Activated CD4-positive, alpha-beta T cell treated with anti-CD3 and anti-CD28 coated beads, Interleukin-2, amount 10 ng/mL, durations not matched to agents 7 days and 5 days (primary cell): ENCODE data around the gene IL12RB1. TPM values are rescaled to one million over a fixed set of nuclear protein-coding genes. Genes with fewer than 3 reads are reported as not detected.

Experiments used
- CTCF ChIA-PET: fragments of 350-600 bp; sonication (Branson Sonifier 250); formaldehyde crosslinking; loops from one replicate; lab custom pipeline; 2021; ENCODE audit warnings: antibody characterized with exemption; lab: Charles Lee
- POLR2A ChIA-PET: fragments of 350-600 bp; sonication (Branson Sonifier 250); formaldehyde crosslinking; loops from one replicate; lab custom pipeline; 2021; ENCODE audit warnings: antibody characterized with exemption; lab: Charles Lee
- DNase-seq: peaks from one replicate; pipeline ENCODE4 v3.0.0-alpha.2; 2020
- H3K27ac Mint-ChIP-seq: one replicate; pipeline ENCODE4 v1.8.0; 2021; ENCODE audit warnings: mild to moderate bottlenecking, moderate library complexity, mixed read lengths
- H3K27me3 Mint-ChIP-seq: one replicate; pipeline ENCODE4 v1.8.0; 2021; ENCODE audit warnings: mixed read lengths
- H3K36me3 Mint-ChIP-seq: one replicate; pipeline ENCODE4 v1.8.0; 2021; ENCODE audit warnings: low read depth, mixed read lengths
- H3K4me1 Mint-ChIP-seq: one replicate; pipeline ENCODE4 v1.8.0; 2021; ENCODE audit warnings: mixed read lengths
- H3K4me3 Mint-ChIP-seq: one replicate; pipeline ENCODE4 v1.8.0; 2021; ENCODE audit warnings: mild to moderate bottlenecking, moderate library complexity, mixed read lengths
- H3K9me3 Mint-ChIP-seq: one replicate; pipeline ENCODE4 v1.8.0; 2021; ENCODE audit warnings: mixed read lengths
- total RNA-seq, 2 experiments: library from RNA; stranded (reverse); gene quantifications; one replicate each; pipeline ENCODE4 v1.2.3, GENCODE V29; 2021

Gene IL12RB1
- total RNA-seq, 2 experiments from 2014 or later, result 81.8 to 86.8 TPM

DNA sequence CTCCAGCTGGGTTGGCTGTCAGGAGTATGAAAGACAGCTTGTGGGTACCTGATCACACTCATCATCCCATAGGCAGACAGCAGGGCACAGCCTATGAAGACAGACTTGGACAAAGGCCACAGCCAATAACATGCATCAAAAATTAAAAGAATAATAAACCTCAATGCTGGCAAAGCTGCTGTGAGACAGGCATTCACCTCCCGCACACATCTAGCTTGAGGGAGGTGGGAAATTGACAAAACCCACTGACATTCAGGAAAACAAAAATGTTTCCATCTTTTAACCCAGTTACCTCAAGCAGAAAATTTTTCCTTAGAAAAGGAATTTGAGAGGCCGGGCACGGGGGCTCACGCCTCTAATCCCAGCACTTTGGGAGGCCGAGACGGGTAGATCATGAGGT is 14.4 kb downstream of the IL12RB1 start:
- Mint-ChIP-seq H3K36me3 (peaks cover 55% of the 10 kb centered on the region), H3K4me3 (no peak overlapping the region), H3K27ac (no peak overlapping the region), H3K9me3 (no peaks in the 10 kb centered on the region), H3K27me3 (no peaks in the 10 kb centered on the region), H3K4me1 (peaks cover 16% of the 10 kb centered on the region)
- POLR2A ChIA-PET, result interaction anchor here (0.6 kb wide), 1 partner anchor 60 kb away, joined by 7 read pairs; no protein-coding TSS in a partner anchor
- DNase-seq, result no peak
- CTCF ChIA-PET, result interaction anchor here (0.6 to 1.1 kb wide), 4 partner anchors 12 to 207 kb away, joined by 3 to 6 read pairs (median 4); no protein-coding TSS in a partner anchor

DNA sequence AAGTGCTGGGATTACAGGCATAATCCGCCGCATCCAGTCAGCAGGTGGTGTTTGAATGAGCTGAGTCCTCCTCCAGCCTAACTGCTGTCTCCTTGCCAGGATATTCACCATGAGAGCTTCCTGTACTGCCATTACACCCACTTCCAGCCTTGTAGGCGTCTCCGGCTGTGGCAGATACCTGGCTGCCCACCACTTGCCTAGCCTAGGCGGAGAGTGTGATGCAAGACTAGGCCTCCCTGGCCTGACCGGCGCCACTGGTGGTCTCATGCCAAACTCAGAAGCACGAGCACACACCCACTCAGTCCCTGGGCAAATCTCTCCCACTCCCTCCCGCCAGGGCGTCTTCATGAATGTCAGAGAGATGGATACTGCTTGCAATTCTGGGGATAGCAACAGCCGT is 16.6 kb downstream of the IL12RB1 start:
- ChIA-PET POLR2A (no interaction called here), CTCF (interaction anchor here (0.6 kb wide), 1 partner anchor 44 kb away, joined by 3 read pairs; no protein-coding TSS in a partner anchor)
- H3K36me3 Mint-ChIP-seq, result peaks cover 47% of the 10 kb centered on the region
- H3K4me3 Mint-ChIP-seq, result no peak overlapping the region
- DNase-seq, result no peak
- no peaks in the 10 kb centered on the region for H3K27me3 Mint-ChIP-seq
- no peaks in the 10 kb centered on the region for H3K9me3 Mint-ChIP-seq
- H3K4me1 Mint-ChIP-seq, result peaks cover 16% of the 10 kb centered on the region
- H3K27ac Mint-ChIP-seq, result no peak overlapping the region

DNA sequence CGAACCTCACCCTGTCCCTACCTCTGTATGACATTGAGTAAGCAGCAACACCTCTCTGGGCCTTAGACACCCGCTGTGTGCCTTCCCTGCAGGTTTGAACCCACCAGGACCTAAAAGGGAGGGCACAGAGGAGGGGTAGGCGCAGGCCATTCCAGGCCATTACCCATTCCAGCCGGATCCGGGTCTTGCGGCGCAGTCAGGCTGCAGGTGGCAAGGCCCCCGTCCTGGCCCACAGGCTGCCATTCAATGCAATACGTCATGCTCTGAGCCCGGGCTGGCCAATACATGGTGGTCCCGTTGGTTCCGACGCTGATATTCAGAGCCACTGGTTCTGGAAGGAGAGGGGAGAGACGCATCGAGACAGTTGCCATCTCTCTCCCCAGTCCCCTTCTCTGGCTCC is 17.4 kb downstream of the IL12RB1 start:
- no peak overlapping the region for H3K4me3 Mint-ChIP-seq
- POLR2A ChIA-PET, result no interaction called here
- no peaks in the 10 kb centered on the region for H3K27me3 Mint-ChIP-seq
- H3K4me1 Mint-ChIP-seq, result peaks cover 15% of the 10 kb centered on the region
- no peak for DNase-seq
- peaks cover 51% of the 10 kb centered on the region for H3K36me3 Mint-ChIP-seq
- H3K27ac Mint-ChIP-seq, result peak overlapping the region; percentile 46
- no peaks in the 10 kb centered on the region for H3K9me3 Mint-ChIP-seq
- CTCF ChIA-PET, result no interaction called here

DNA sequence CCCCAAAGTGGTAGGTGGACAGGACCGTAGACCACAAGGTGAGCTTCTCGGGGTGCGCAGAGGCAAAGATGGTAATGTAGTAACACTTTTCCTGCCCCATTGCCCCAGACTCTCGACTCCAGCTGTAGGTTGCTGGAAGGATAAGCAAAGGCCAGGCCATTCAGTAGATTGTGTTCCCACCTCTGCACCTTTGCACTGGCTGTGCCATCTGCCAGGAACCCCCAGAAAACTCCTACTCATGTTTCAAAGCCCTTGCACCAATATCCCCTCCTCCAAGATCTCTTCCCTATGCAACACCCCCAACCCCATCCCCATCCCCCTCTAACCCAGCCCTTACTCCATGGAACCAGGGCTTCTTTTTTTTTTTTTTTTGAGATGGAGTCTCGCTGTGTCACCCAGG is 18.3 kb downstream of the IL12RB1 start:
- peaks cover 46% of the 10 kb centered on the region for H3K36me3 Mint-ChIP-seq
- POLR2A ChIA-PET, result no interaction called here
- H3K4me1 Mint-ChIP-seq, result peaks cover 5% of the 10 kb centered on the region
- CTCF ChIA-PET, result interaction anchor here (0.7 to 1.5 kb wide), 4 partner anchors 9 to 136 kb away, joined by 3 to 5 read pairs (median 4); partner anchors contain the start of genes CCDC124 and IL12RB1
- no peak overlapping the region for H3K4me3 Mint-ChIP-seq
- no peaks in the 10 kb centered on the region for H3K9me3 Mint-ChIP-seq
- DNase-seq, result no peak
- no peak overlapping the region for H3K27ac Mint-ChIP-seq
- no peaks in the 10 kb centered on the region for H3K27me3 Mint-ChIP-seq

DNA sequence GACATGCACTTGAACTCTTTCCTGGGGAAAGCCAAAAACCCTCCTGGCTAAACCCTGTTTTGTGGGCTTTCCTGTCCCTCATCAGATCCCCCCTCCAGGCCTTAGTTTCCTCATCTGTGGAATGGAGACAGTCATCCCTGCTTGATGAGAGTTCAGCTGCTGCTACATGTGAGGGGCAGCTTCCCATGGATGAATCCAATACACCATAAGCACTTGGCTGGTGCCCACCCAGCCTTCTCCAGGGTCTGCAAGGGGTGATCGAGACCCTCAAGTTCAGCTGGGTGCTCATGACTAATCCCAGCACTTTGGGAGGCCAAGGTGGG is 21.6 kb downstream of the IL12RB1 start:
- H3K36me3 Mint-ChIP-seq, result peaks cover 42% of the 10 kb centered on the region
- H3K27ac Mint-ChIP-seq, result no peak overlapping the region
- DNase-seq, result no peak
- ChIA-PET POLR2A (no interaction called here), CTCF (interaction anchor here (0.6 to 13.1 kb wide), 5 partner anchors 25 to 57 kb away, joined by 3 to 83 read pairs (median 4); partner anchors contain the start of gene ARRDC2)
- H3K4me1 Mint-ChIP-seq, result no peaks in the 10 kb centered on the region
- no peaks in the 10 kb centered on the region for H3K27me3 Mint-ChIP-seq
- H3K9me3 Mint-ChIP-seq, result no peaks in the 10 kb centered on the region
- no peak overlapping the region for H3K4me3 Mint-ChIP-seq

DNA sequence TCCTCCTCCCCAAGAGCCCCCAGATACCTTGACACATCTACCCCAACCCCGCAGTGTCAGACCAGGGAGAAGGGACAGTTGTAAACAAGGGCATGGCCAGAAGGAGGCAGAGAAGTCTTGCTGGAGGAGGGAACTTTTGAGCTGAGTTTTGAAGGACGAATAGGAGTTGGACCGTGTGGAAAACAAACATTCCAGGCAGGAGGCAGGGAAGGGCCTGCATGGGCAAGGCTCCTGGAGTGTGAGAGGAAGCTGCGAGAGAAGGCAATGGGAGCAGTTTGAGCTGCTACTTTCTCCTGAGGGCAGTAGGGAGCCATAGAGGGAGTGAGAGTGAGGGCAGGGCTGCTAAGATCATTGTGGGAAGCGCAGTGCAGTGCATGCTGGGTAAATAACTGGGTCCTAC is 23.3 kb downstream of the IL12RB1 start:
- H3K4me1 Mint-ChIP-seq, result peaks cover 4% of the 10 kb centered on the region

DNA sequence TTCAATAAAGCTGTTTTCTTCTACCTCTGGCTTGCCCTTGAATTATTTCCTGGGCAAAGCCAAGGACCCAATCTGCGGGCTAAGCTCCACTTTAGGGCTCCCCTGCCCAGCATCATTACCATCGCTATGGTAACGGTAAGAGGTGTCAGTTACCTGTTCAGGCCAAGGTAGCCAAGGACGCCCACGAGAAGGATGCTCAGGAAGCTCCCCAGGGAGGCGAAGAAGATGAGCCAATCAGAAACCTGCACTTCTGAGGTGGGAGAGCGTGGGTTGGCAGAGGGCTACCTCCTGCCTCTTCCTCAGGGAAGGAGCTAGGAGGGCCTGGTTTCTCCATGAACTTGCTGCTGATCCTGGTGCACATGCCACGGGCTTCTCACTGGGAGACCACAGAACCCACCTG is 24.7 kb downstream of the IL12RB1 start:
- H3K27me3 Mint-ChIP-seq, result no peaks in the 10 kb centered on the region
- H3K36me3 Mint-ChIP-seq, result peaks cover 47% of the 10 kb centered on the region
- ChIA-PET CTCF (interaction anchor here (0.5 to 13.1 kb wide), 8 partner anchors 9 to 129 kb away, joined by 3 to 83 read pairs (median 3); partner anchors contain the start of genes ARRDC2 and CCDC124), POLR2A (no interaction called here)
- H3K4me1 Mint-ChIP-seq, result peaks cover 13% of the 10 kb centered on the region
- H3K27ac Mint-ChIP-seq, result no peak overlapping the region
- H3K4me3 Mint-ChIP-seq, result no peak overlapping the region
- no peaks in the 10 kb centered on the region for H3K9me3 Mint-ChIP-seq
- no peak for DNase-seq

More for the DNA sequence above, 23.3 kb downstream of the IL12RB1 start:
- ChIA-PET POLR2A (no interaction called here), CTCF (interaction anchor here (0.6 to 13.1 kb wide), 13 partner anchors 10 to 109 kb away, joined by 3 to 83 read pairs (median 3); partner anchors contain the start of gene ARRDC2)
- Mint-ChIP-seq H3K36me3 (peaks cover 42% of the 10 kb centered on the region), H3K4me3 (no peak overlapping the region), H3K9me3 (no peaks in the 10 kb centered on the region), H3K27ac (no peak overlapping the region), H3K27me3 (no peaks in the 10 kb centered on the region)
- no peak for DNase-seq

DNA sequence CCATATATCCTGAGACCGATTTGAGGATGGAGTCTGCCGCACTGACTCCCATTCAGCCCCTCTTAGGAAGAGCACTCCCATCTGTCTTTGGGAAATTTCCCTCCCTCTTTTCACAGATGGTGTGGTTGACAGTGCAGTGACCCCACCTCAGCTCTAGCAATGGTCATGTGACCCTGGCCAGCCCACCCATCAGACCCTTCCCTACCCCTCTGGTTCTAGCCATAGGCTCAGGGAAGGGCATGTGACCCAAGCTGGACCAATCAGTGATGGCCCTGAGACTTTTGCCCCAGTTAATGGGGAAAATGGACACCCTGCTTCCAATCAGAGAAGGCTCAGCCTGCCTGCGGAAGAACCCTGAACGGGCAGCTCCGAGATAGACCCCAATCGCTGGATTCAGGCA is 26.3 kb downstream of the IL12RB1 start:
- Mint-ChIP-seq H3K36me3 (peaks cover 41% of the 10 kb centered on the region), H3K9me3 (no peaks in the 10 kb centered on the region)
- POLR2A ChIA-PET, result interaction anchor here (0.7 kb wide), 1 partner anchor 50 kb away, joined by 3 read pairs; no protein-coding TSS in a partner anchor

DNA sequence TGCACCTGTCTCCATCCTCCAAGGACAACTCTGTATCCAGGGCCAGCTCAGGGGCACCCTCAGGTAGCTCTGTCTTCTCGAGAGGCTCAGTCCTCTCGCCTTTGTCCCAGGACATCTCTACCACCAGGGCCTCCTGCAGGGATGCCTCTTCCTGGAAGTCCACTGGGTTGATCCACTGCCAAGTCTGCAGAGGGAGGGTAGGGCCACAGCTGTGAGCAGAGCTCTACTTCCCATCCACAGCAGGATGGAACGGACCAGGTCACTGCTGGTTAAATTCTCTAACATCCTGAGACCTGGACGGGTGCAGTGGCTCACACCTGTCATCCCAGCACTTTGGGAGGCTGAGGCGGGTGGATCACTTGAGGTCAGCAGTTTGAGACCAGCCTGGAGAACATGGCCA is 26.8 kb downstream of the IL12RB1 start:
- ChIA-PET POLR2A (no interaction called here), CTCF (interaction anchor here (0.6 to 13.1 kb wide), 7 partner anchors 9 to 205 kb away, joined by 3 to 83 read pairs (median 3); partner anchors contain the start of genes ARRDC2, CCDC124 and RPL18A)
- H3K4me1 Mint-ChIP-seq, result peaks cover 15% of the 10 kb centered on the region
- no peak for DNase-seq
- H3K9me3 Mint-ChIP-seq, result no peaks in the 10 kb centered on the region
- H3K27ac Mint-ChIP-seq, result peak overlapping the region; percentile 25
- peaks cover 37% of the 10 kb centered on the region for H3K36me3 Mint-ChIP-seq
- no peaks in the 10 kb centered on the region for H3K27me3 Mint-ChIP-seq
- no peak overlapping the region for H3K4me3 Mint-ChIP-seq

More for the DNA sequence above, 26.3 kb downstream of the IL12RB1 start:
- Mint-ChIP-seq H3K27ac (no peak overlapping the region), H3K4me3 (no peak overlapping the region), H3K27me3 (no peaks in the 10 kb centered on the region), H3K4me1 (peaks cover 15% of the 10 kb centered on the region)
- no peak for DNase-seq
- CTCF ChIA-PET, result interaction anchor here (1.1 to 13.1 kb wide), 4 partner anchors 12 to 52 kb away, joined by 3 to 83 read pairs (median 3); partner anchors contain the start of gene ARRDC2

DNA sequence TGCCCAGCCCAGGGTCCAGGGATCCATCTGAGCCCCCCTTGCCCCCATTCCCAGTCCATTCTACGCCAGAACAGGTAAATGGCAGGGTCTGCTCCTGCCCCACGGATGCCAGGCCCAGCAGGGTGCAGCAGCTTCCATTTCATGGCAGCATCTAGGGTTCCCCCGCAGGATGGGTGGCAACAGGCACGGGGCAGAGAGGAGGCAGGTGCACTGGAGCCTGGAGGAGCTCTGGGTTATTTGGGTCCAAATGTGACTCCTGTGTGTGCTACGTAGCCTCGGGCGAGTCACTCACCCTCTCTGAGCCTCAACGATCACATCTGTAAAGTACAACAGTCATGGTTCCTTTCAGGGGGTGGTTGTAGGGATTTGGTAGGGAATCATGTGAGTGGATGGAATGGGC is 27.4 kb downstream of the IL12RB1 start:
- Mint-ChIP-seq H3K27ac (no peak overlapping the region), H3K27me3 (no peaks in the 10 kb centered on the region), H3K9me3 (no peaks in the 10 kb centered on the region), H3K36me3 (peaks cover 34% of the 10 kb centered on the region), H3K4me3 (no peak overlapping the region), H3K4me1 (peaks cover 15% of the 10 kb centered on the region)
- ChIA-PET CTCF (interaction anchor here (0.6 to 13.1 kb wide), 8 partner anchors 9 to 204 kb away, joined by 3 to 83 read pairs (median 4); partner anchors contain the start of genes ARRDC2, CCDC124 and RPL18A), POLR2A (no interaction called here)
- DNase-seq, result no peak

DNA sequence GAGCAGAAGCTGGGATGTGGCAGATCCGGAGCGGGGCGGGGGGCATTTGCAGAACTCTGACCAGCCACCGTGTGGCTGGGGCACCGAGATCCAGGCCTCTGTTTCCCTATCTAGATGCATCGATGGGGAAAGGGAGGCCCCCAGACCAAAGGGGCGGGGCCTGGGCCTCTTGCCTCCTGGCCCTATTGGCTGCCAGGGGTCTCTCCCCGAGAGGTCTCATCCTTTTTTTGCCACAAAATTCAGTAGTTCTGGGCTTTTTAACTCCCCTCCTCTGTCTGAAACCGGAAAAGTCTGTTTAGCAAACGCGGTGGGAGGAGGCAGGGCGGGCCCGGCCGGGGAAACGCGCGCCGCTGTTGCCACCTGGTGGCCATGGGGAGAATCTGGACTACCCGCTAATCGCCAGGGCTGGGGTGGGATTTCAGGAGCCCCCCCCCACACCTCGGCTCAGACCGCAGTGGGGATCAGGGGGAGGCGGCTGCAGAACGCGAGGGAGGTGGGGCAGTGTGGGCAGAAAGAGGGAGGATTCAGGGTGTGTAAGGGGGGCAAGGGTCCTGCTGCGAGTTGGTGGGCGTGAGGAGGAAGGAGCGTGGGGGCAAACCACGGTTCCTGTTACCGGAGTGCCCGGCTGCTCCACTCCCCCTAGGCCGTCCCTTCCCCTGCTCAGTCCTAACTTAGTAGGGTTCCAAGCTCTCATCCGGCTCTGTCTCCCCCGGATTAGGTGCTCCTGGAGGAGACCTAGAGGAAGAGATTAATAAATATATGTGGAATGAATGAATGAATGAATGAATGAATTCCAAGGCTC is 28.3 kb downstream of the IL12RB1 start:
- POLR2A ChIA-PET, result no interaction called here
- peak; percentile 84 for DNase-seq
- no peaks in the 10 kb centered on the region for H3K27me3 Mint-ChIP-seq
- H3K36me3 Mint-ChIP-seq, result peaks cover 30% of the 10 kb centered on the region
- peaks cover 21% of the 10 kb centered on the region for H3K4me1 Mint-ChIP-seq
- H3K4me3 Mint-ChIP-seq, result no peak overlapping the region
- H3K9me3 Mint-ChIP-seq, result no peaks in the 10 kb centered on the region
- CTCF ChIA-PET, result interaction anchor here (0.8 to 13.1 kb wide), 13 partner anchors 10 to 204 kb away, joined by 3 to 83 read pairs (median 4); partner anchors contain the start of genes ARRDC2, CCDC124 and IL12RB1
- H3K27ac Mint-ChIP-seq, result peak overlapping the region; percentile 82

DNA sequence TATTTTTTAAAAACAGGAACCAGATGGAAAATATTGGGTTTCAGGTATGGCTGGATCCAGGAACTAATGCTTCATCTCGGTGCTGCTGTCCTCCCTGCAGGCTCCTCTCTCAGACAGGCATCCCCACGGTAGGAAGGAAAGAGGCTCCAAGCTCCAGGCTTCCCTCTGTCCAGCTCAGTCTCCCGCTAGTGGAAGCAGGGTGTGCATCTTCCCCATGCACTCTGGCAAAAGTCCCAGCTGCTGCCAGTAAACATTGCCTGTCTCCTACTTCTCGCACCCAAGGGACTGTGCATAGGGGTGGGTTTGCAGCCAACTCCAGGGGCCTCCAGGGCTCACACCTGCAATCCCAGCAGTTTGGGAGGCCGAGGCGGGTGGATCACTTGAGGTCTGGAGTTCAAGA is 29.2 kb downstream of the IL12RB1 start:
- Mint-ChIP-seq H3K9me3 (no peaks in the 10 kb centered on the region), H3K36me3 (peaks cover 26% of the 10 kb centered on the region), H3K27ac (no peak overlapping the region), H3K4me3 (no peak overlapping the region), H3K4me1 (peaks cover 23% of the 10 kb centered on the region), H3K27me3 (no peaks in the 10 kb centered on the region)
- ChIA-PET CTCF (interaction anchor here (0.8 to 13.1 kb wide), 10 partner anchors 13 to 119 kb away, joined by 3 to 83 read pairs (median 4); partner anchors contain the start of genes ARRDC2 and IL12RB1), POLR2A (no interaction called here)
- DNase-seq, result no peak
